Astrocyte of the hippocampus (primary cell): ENCODE measurements around the gene SLC46A1.

ENCODE experiments used
- DNase-seq: peaks from one replicate; pipeline ENCODE4 v3.0.0; 2011; ENCODE audit warnings: low read depth, low spot score

SLC46A1 gene

DNA sequence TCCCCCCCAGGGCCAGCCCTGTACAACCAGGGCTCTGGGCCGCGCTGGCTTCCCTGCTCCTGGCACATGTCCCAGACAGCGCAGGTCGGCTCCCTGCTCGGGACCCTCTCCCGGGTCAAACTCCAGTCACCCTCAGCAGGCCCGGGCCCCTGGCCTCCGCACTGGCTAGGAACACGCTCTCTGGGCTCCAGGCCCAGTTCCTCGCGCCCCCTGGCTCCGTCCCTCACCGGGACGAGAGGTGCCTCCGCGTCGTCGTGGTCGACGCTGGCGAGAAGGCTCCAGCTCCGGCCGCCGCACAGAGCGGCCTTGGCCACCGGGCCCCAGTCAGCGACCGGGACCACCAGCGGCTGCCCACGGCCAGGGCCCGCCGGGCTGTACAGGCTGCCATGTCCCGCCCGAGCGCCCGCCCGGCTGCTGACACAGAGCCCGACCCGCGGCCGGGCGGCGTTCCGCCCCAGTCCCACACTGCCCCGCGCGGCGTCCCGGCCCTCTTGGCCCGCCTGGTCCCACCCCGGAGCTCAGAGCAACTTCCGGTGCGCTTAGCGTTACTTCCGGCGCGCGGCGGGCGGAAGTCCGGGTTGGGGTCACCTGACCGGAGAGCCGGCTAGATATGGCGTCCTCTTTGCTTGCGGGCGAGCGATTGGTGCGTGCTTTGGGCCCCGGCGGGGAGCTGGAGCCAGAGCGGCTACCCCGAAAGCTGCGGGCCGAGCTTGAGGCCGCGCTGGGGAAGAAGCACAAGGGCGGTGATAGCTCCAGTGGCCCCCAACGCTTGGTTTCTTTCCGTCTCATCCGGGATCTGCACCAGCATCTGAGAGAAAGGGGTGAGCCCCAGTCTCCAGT, 48.7 kb downstream of the SLC46A1 start, which contains the start of gene POLDIP2:
POLDIP2 (minus strand) TSS at position 467 of the 840 bp plus-strand sequence; CDS start at position 388, 79 bp downstream.
- DNase-seq = peak; percentile 98

DNA sequence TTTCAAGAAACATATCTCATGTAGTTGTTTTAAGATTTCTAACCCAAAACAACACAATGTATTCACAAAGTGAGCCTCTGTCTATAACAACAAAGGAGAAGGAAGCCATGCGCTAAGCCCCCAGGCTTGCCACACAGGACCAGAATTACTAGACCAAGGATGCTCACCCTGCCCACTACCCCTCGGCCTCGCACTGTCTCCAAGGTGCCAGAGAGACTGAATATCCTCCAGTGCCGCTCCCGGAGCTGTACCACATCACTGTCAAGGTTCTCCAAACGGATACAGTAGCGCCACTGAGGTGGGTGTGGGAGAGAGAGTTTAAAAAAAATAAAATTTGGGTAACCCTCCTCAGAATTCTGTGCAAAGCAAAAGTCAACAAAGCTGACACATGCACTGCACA, 55.7 kb downstream of the SLC46A1 start:
- no peak for DNase-seq

DNA sequence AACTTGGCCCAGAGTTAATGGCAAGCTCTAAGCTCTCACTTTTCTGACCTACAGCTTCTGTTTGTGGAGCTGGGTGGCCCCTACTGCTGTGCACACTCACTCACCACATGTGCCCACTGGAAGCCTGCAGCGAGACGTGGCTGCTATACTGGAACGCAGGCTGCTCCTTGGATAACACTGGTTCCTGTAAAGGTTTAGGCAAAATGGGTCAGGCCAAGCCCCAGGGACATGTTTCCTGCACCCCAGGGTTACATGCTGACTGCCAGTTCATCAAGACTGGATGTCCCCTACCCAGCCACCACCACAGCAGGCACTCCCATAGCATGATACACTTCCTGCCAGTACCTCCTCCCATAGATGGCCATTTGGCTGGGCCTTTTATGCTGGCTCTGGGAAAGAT, 57.0 kb downstream of the SLC46A1 start:
- DNase-seq = no peak

GRCh38 chr17:28347261-28347891, 58.6 kb downstream of the SLC46A1 start:
- DNase-seq = peak; percentile 96

GRCh38 chr17:28346746-28347246, 59.2 kb downstream of the SLC46A1 start:
- no peak for DNase-seq

DNA sequence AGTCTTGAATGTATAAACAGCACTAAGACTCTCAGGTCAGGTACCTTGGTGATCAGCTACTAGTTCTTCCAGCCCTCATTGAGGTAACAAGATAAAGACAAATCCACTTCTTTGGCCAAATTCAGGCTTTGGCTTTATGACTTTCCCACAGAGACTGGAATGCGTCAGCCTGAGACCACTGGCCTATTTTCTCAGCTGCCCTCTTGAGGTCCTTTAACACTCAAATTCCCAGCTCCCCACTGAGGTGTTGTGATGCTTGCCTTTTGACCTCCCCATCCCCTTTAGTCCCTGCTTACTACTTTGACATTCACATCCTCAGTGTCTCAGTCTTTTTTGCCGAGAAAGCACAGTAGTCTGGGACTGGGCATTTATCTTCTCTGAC, 59.8 kb downstream of the SLC46A1 start:
- peak; percentile 69 for DNase-seq

DNA sequence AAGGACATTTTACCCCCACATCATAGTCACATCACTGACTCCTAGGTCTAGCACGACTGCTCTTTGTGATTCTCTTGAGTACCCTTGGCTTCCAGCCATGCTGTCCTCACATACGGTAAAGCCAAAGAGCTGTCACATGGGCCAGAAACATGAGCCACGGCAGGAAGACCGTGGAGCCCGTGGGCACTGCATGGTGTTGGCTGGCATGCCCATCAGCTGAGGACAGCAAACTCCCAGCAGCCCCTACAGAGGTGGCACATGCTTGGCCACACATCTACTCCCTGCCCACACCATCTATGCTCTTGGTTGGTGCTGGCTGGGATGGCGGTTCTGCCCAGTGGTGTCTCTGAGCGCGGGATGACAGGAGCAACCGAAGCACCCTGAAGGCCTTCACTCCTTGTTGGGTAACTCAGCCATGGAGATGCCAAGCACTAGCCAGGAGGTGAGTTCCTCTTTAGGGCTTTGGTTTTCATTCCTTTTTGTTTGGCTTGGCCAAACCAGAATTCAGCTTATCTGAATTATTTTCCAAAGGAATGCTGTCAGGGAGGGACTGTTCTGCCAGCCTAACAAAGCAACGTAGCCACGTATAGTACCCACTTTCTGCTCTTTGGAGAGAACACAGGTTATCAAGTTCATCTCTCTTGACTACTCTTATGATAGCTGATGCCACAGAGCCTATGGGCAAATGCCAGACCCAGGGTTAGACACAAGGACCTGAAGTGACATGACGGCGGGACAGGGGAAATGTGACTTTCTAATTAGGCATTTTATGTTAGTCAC, 60.4 kb downstream of the SLC46A1 start:
- peak; percentile 77 for DNase-seq
